ENCODE results near the gene PARD6G. TPM values are rescaled to one million over a fixed set of nuclear protein-coding genes. Genes with fewer than 3 reads are reported as not detected.
"Not testable (repeated sequence)": the region's sequence is repeated elsewhere in the genome, so short reads cannot be mapped to it uniquely, and the experiment has no call there.

The PARD6G gene
- total RNA-seq, 1 experiment from 2014 or later, result 6.1 TPM

GRCh38 chr18:80249217-80250093, 2.1 kb upstream of the PARD6G start:
- peak in 1 of 2 experiments; percentile 28 for DNase-seq (ENCODE audit: low read depth in 1 of 2, low spot score in 2 of 2)
- H3K4me3 ChIP-seq, result no peak overlapping the region
- no peaks in the 10 kb centered on the region for H3K27me3 ChIP-seq (replicated peaks)
- peak overlapping the region; percentile 23; the same call in 1 of the 2 replicates for H3K27ac ChIP-seq
- H3K36me3 ChIP-seq, result peaks cover 8% of the 10 kb centered on the region
- H3K4me1 ChIP-seq (replicated peaks), result peaks cover 46% of the 10 kb centered on the region
- no peaks in the 10 kb centered on the region for H3K9me3 ChIP-seq (replicated peaks)

- peak in 1 of 2 experiments; percentile 38 for DNase-seq (ENCODE audit: low read depth in 1 of 2, low spot score in 2 of 2)
- H3K27me3 ChIP-seq (replicated peaks), result no peaks in the 10 kb centered on the region
- peaks cover 31% of the 10 kb centered on the region for H3K4me1 ChIP-seq (replicated peaks)
- no peak overlapping the region for H3K27ac ChIP-seq
- H3K9me3 ChIP-seq (replicated peaks), result no peaks in the 10 kb centered on the region
- peak overlapping the region; percentile 85 for H3K4me3 ChIP-seq
- peaks cover 8% of the 10 kb centered on the region for H3K36me3 ChIP-seq
Measured at GRCh38 chr18:80246445-80247392, 595 bp downstream of the PARD6G start.

- Histone ChIP-seq H3K4me3 (peak overlapping the region; percentile 85), H3K27ac (no peak overlapping the region), H3K27me3 (replicated peaks) (no peaks in the 10 kb centered on the region), H3K9me3 (replicated peaks) (no peaks in the 10 kb centered on the region), H3K4me1 (replicated peaks) (peaks cover 23% of the 10 kb centered on the region), H3K36me3 (peaks cover 8% of the 10 kb centered on the region)
- DNase-seq (ENCODE audit: low read depth in 1 of 2, low spot score in 2 of 2), result no peak
Measured at GRCh38 chr18:80245781-80246444, 1.4 kb downstream of the PARD6G start.

DNA sequence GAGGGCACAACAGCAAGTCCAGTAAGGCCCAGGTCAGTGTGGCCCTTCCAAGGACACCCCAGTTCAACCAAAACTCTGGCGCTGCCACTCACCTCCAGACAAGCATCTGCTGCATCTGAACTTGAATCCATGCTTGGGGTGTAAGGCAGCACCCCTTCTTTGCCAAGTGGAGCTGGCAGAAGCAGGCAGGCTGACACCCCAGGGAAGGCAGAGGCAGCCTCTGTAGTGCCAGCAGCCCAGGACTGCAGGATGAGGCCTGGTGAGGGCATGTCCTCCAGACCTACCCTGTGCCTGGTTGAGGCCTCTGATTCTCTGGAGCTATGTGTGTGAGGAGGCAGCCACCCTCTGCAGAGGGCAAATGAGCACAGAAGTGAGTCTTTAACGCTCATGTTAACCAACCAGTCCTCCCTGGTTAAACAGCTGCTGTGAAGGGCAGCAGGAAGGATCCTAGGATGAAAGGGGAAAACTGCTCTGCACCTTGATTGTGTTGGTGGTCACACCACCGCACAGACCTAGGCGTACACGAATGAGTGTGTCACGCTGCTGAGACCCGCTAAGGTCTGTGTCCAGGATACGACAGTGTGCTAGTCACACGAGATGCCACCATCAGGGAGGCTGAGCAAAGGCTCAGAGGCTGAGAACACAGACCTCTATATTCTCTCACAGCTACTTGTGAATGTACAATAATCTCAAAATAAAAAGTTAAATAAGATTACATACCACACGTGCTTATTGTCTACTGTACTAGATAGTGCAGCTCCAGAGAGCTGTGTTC, 2.2 kb downstream of the PARD6G start:
- H3K9me3 ChIP-seq (replicated peaks), result no peaks in the 10 kb centered on the region
- H3K27ac ChIP-seq, result no peak overlapping the region
- H3K27me3 ChIP-seq (replicated peaks), result no peaks in the 10 kb centered on the region
- DNase-seq (ENCODE audit: low read depth in 1 of 2, low spot score in 2 of 2), result no peak
- peaks cover 23% of the 10 kb centered on the region for H3K4me1 ChIP-seq (replicated peaks)
- no peak overlapping the region for H3K4me3 ChIP-seq
- peaks cover 8% of the 10 kb centered on the region for H3K36me3 ChIP-seq

DNA sequence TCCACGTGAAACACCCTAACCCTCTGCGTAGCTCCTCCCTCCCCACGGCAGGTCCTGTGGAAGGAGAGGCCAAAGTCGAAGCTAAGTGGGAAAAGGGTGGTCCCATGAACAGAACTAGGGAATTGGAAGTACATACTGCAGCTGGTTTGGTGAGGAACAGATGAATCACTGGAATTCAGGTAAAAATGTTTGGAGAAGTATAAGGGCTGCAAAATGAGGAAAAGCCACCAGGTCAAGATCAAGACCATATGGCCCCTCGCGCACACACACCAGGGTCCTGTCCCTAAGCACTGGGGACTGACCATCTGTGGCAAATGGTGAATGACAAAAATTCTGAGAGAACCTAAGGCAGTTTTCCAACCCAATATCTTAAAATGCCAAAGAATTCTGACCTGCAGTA, 3.1 kb downstream of the PARD6G start:
- Histone ChIP-seq H3K9me3 (replicated peaks) (no peaks in the 10 kb centered on the region), H3K4me3 (no peak overlapping the region), H3K36me3 (peaks cover 8% of the 10 kb centered on the region), H3K27me3 (replicated peaks) (no peaks in the 10 kb centered on the region), H3K27ac (no peak overlapping the region), H3K4me1 (replicated peaks) (peaks cover 14% of the 10 kb centered on the region)
- DNase-seq (ENCODE audit: low read depth in 1 of 2, low spot score in 2 of 2), result no peak

DNA sequence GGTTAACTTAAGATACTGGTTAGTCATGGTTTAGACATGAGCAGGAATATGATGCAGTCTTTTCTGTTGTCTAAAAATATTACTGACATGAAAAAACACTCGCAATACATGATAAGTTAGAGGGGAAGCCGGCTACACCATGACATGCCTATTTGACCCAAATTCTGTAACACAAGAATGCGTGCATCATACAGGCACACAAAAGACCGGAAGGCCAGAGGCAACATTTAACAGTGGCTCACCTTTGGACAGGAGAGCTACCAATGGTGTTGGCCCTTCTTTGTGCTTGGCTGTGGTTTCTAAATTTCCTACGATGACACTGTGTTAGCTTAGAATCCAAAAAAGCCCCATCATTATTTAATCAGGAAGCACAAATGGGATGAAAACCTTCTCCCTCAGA, 4.1 kb downstream of the PARD6G start:
- DNase-seq (ENCODE audit: low read depth in 1 of 2, low spot score in 2 of 2), result no peak
- H3K9me3 ChIP-seq (replicated peaks), result no peaks in the 10 kb centered on the region
- no peak overlapping the region for H3K27ac ChIP-seq
- H3K4me3 ChIP-seq, result no peak overlapping the region
- peaks cover 12% of the 10 kb centered on the region; the same call in 1 of the 2 replicates for H3K4me1 ChIP-seq (replicated peaks)
- H3K27me3 ChIP-seq (replicated peaks), result no peaks in the 10 kb centered on the region
- peaks cover 8% of the 10 kb centered on the region for H3K36me3 ChIP-seq

- peaks cover 7% of the 10 kb centered on the region for H3K36me3 ChIP-seq
- peaks cover 9% of the 10 kb centered on the region; the same call in 1 of the 2 replicates for H3K4me1 ChIP-seq (replicated peaks)
- no peak overlapping the region for H3K27ac ChIP-seq
- no peaks in the 10 kb centered on the region for H3K27me3 ChIP-seq (replicated peaks)
- H3K9me3 ChIP-seq (replicated peaks), result no peaks in the 10 kb centered on the region
- DNase-seq (ENCODE audit: low read depth in 1 of 2, low spot score in 2 of 2), result no peak
- H3K4me3 ChIP-seq, result no peak overlapping the region
Measured at GRCh38 chr18:80241919-80242777, 5.2 kb downstream of the PARD6G start.

- Histone ChIP-seq H3K4me1 (replicated peaks) (no peaks in the 10 kb centered on the region), H3K36me3 (no peaks in the 10 kb centered on the region), H3K9me3 (replicated peaks) (no peaks in the 10 kb centered on the region), H3K27ac (no peak overlapping the region), H3K4me3 (no peak overlapping the region), H3K27me3 (replicated peaks) (no peaks in the 10 kb centered on the region)
- DNase-seq (ENCODE audit: low read depth in 1 of 2, low spot score in 2 of 2), result no peak
Measured at GRCh38 chr18:80239830-80240229, 7.5 kb downstream of the PARD6G start.

GRCh38 chr18:80238651-80239260, 8.6 kb downstream of the PARD6G start:
- no peaks in the 10 kb centered on the region for H3K9me3 ChIP-seq (replicated peaks)
- no peaks in the 10 kb centered on the region for H3K36me3 ChIP-seq
- no peaks in the 10 kb centered on the region for H3K27me3 ChIP-seq (replicated peaks)
- no peak overlapping the region for H3K27ac ChIP-seq
- DNase-seq (ENCODE audit: low read depth in 1 of 2, low spot score in 2 of 2), result no peak
- no peak overlapping the region for H3K4me3 ChIP-seq
- H3K4me1 ChIP-seq (replicated peaks), result no peaks in the 10 kb centered on the region

DNA sequence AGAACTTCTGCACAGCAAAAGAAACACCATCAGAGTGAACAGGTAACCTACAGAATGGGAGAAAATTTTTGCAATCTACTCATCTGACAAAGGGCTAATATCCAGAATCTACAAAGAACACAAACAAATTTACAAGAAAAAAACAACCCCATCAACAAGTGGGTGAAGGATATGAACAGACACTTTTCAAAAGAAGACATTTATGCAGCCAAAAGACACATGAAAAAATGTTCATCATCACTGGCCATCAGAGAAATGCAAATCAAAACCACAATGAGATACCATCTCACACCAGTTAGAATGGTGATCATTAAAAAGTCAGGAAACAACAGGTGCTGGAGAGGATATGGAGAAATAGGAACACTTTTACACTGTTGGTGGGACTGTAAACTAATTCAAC, 9.8 kb downstream of the PARD6G start:
- not testable (repeated sequence) for H3K36me3 ChIP-seq; DNase-seq (ENCODE audit: low read depth in 1 of 2, low spot score in 2 of 2); H3K9me3 ChIP-seq (replicated peaks); H3K27ac ChIP-seq; H3K4me1 ChIP-seq (replicated peaks); H3K4me3 ChIP-seq; H3K27me3 ChIP-seq (replicated peaks)

DNA sequence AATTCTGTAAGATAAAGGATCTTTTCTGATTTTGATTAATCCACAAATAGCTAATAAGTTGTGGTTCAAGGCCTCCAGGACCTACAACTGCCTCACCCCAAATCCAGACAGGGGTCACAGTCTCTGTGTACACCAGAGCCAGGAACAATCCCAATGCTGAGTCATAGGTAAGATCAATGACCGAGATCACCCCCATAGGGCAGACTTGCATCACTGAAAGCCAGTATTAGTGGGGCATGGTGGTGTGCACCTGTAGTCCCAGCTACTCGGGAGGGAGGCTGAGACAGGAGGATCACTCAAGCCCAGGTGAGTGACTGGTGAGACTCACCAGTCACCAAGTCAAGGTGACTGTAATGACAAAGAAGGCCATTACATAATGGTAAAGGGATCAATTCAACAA, 12.9 kb downstream of the PARD6G start:
- no peaks in the 10 kb centered on the region for H3K4me1 ChIP-seq (replicated peaks)
- H3K27ac ChIP-seq, result no peak overlapping the region
- DNase-seq (ENCODE audit: low read depth in 1 of 2, low spot score in 2 of 2), result no peak
- no peaks in the 10 kb centered on the region for H3K9me3 ChIP-seq (replicated peaks)
- no peaks in the 10 kb centered on the region for H3K27me3 ChIP-seq (replicated peaks)
- H3K4me3 ChIP-seq, result no peak overlapping the region
- H3K36me3 ChIP-seq, result no peaks in the 10 kb centered on the region

- Histone ChIP-seq H3K4me3 (no peak overlapping the region), H3K27ac (no peak overlapping the region), H3K9me3 (replicated peaks) (no peaks in the 10 kb centered on the region), H3K27me3 (replicated peaks) (no peaks in the 10 kb centered on the region), H3K36me3 (no peaks in the 10 kb centered on the region), H3K4me1 (replicated peaks) (no peaks in the 10 kb centered on the region)
- no peak for DNase-seq (ENCODE audit: low read depth in 1 of 2, low spot score in 2 of 2)
Measured at GRCh38 chr18:80233899-80234298, 13.4 kb downstream of the PARD6G start.
